HepG2 (cell line): ENCODE measurements around the gene C16orf87. TPM values are rescaled to one million over a fixed set of nuclear protein-coding genes. Genes with fewer than 3 reads are reported as not detected.

Experiments
- BRCA1 ChIP-seq: sonication (generic); formaldehyde crosslinking; IDR thresholded peaks from 2 replicates; pipeline ENCODE4 v1.4.0; 2020; ENCODE audit warnings: missing genetic modification reagents
- CEBPB ChIP-seq: IDR thresholded peaks from 2 replicates; pipeline ENCODE4 v1.6.1; 2011; ENCODE audit warnings: low read depth, low read length, improper control_type of control experiment, borderline replicate concordance
- DR1 ChIP-seq: sonication (generic); formaldehyde crosslinking; IDR thresholded peaks from 2 replicates; pipeline ENCODE4 v1.8.0; 2021; ENCODE audit warnings: mild to moderate bottlenecking, missing genetic modification reagents, inconsistent platforms
- MEF2D ChIP-seq: sonication (generic); formaldehyde crosslinking; IDR thresholded peaks from 2 replicates; pipeline ENCODE4 v1.5.1; 2020; ENCODE audit warnings: mild to moderate bottlenecking, missing genetic modification reagents
- NCOR1 ChIP-seq: fragments of 200-600 bp; sonication (generic); IDR thresholded peaks from 2 replicates; pipeline ENCODE4 v1.7.0; 2017; ENCODE audit warnings: antibody characterized with exemption, low read length, borderline replicate concordance
- PLSCR1 ChIP-seq: sonication (generic); formaldehyde crosslinking; IDR thresholded peaks from 2 replicates; pipeline ENCODE4 v1.5.0; 2020; ENCODE audit warnings: missing genetic modification reagents, mild to moderate bottlenecking, borderline replicate concordance
- RELA ChIP-seq: sonication (generic); formaldehyde crosslinking; IDR thresholded peaks from 2 replicates; pipeline ENCODE4 v1.4.0; 2020; ENCODE audit warnings: missing genetic modification reagents
- SOX13 ChIP-seq, 3 experiments: fragments of 450-650 bp in 1 of 3; sonication (generic) in 1 of 3; formaldehyde crosslinking in 1 of 3; IDR thresholded peaks in 2 of 3; conservative IDR thresholded peaks in 1 of 3; 2 replicates each; pipeline versions ENCODE4 v1.5.0 to v1.6.1; 2016 to 2020; ENCODE audit warnings: antibody characterized with exemption in 1 of 3, mild to moderate bottlenecking in 1 of 3, missing compliant biosample characterization in 1 of 3, missing genetic modification reagents in 1 of 3, moderate library complexity in 1 of 3
- SP5 ChIP-seq: IDR thresholded peaks from 2 replicates; pipeline ENCODE4 v1.6.1; 2016; ENCODE audit warnings: low read depth, borderline replicate concordance
- STAT6 ChIP-seq: sonication (generic); formaldehyde crosslinking; IDR thresholded peaks from 2 replicates; pipeline ENCODE4 v1.4.0; 2020; ENCODE audit warnings: missing genetic modification reagents, mild to moderate bottlenecking, borderline replicate concordance
- TBL1XR1 ChIP-seq: fragments of 150-350 bp; IDR thresholded peaks from 2 replicates; pipeline ENCODE4 v1.6.1; 2014; ENCODE audit warnings: borderline replicate concordance, low read length; ENCODE audit not compliant: partially characterized antibody
- TCF12 ChIP-seq, 2 experiments: fragments of 450-650 bp in 1 of 2; sonication (generic) in 1 of 2; formaldehyde crosslinking in 1 of 2; IDR thresholded peaks; 2 replicates each; pipeline versions ENCODE4 v1.6.1 to v1.8.0; 2017 to 2022; ENCODE audit warnings: antibody characterized with exemption in 1 of 2, mild to moderate bottlenecking in 1 of 2, missing genetic modification reagents in 1 of 2, moderate library complexity in 1 of 2
- ZIK1 ChIP-seq: sonication (generic); formaldehyde crosslinking; IDR thresholded peaks from 2 replicates; pipeline ENCODE4 v1.5.0; 2020; ENCODE audit warnings: mild to moderate bottlenecking, low read depth, missing genetic modification reagents, borderline replicate concordance
- ZMYM2 ChIP-seq: sonication (generic); formaldehyde crosslinking; IDR thresholded peaks from 2 replicates; pipeline ENCODE4 v1.8.0; 2022; ENCODE audit warnings: mild to moderate bottlenecking, missing genetic modification reagents
- ZNF704 ChIP-seq: sonication (generic); formaldehyde crosslinking; IDR thresholded peaks from 2 replicates; pipeline ENCODE4 v1.8.1; 2023; ENCODE audit warnings: mild to moderate bottlenecking, inconsistent platforms, moderate library complexity, missing genetic modification reagents, borderline replicate concordance
- ZNF749 ChIP-seq: sonication (generic); formaldehyde crosslinking; IDR thresholded peaks from 2 replicates; pipeline ENCODE4 v1.8.0; 2022; ENCODE audit warnings: mild to moderate bottlenecking, missing genetic modification reagents, moderate library complexity, borderline replicate concordance
- polyA plus RNA-seq, 8 experiments: library from polyadenylated mRNA; depleted of rRNA in 3 of 8; stranded (reverse) in 7 of 8; unstranded in 1 of 8; fragments of >200 nt; fragmentation: Illumina TruSeq in 4 of 8; extraction: Trizol in 4 of 8; gene quantifications; 2 replicates each; pipeline versions ENCODE4 v1.2.1 to v1.2.3, GENCODE V29; 2011 to 2016; ENCODE audit warnings: low read depth in 4 of 8, missing spikeins in 1 of 8, mixed read lengths in 1 of 8; ENCODE audit not compliant: insufficient read depth in 1 of 8
- total RNA-seq, 5 experiments: library from RNA; depleted of rRNA; stranded (reverse); fragments of >200 nt; fragmentation: Illumina TruSeq; extraction: Trizol; gene quantifications; 2 replicates each; pipeline ENCODE4 v1.2.3, GENCODE V29; 2016; ENCODE audit warnings: low read depth in 1 of 5
- TF ChIP-seq, protein P1 (sequence below): sonication (generic); formaldehyde crosslinking; IDR thresholded peaks from 2 replicates; pipeline ENCODE4 v1.5.1; 2020; ENCODE audit warnings: missing genetic modification reagents, mild to moderate bottlenecking, borderline replicate concordance
- TF ChIP-seq, protein P2 (sequence below): sonication (generic); formaldehyde crosslinking; IDR thresholded peaks from 2 replicates; pipeline ENCODE4 v1.8.0; 2022; ENCODE audit warnings: mild to moderate bottlenecking, missing genetic modification reagents, moderate library complexity
- TF ChIP-seq, protein P3 (sequence below): sonication (generic); formaldehyde crosslinking; IDR thresholded peaks from 2 replicates; pipeline ENCODE4 v1.5.1; 2020; ENCODE audit warnings: missing genetic modification reagents, mild to moderate bottlenecking, borderline replicate concordance

Gene C16orf87
- total and polyA plus RNA-seq, 2 of the 13 experiments (the other 11 are each of a cell fraction or from before 2014, with no cell fraction given): 8.6 to 19.5 TPM

- TF ChIP-seq RELA (CRISPR knock-in tag) (no peak), ZNF749 (no peak), ZIK1 (CRISPR knock-in tag) (no peak), TBL1XR1 (no peak), BRCA1 (no peak), CEBPB (peak; percentile 62; the same call in 1 of the 2 replicates), MEF2D (CRISPR knock-in tag) (no peak; the same call in 1 of the 2 replicates), TCF12 (IDR thresholded peaks at IDR 0.05) (no peak), TCF12 (CRISPR knock-in tag; IDR thresholded peaks at IDR 0.05) (no peak), PLSCR1 (CRISPR knock-in tag) (no peak), SP5 (CRISPR knock-in tag) (no peak), ZNF704 (CRISPR knock-in tag) (no peak), STAT6 (CRISPR knock-in tag) (no peak), NCOR1 (no peak), SOX13 (IDR thresholded peaks at IDR 0.05) (no peak), SOX13 (CRISPR knock-in tag; conservative IDR thresholded peaks at IDR 0.05 in 1 of 2, IDR thresholded peaks at IDR 0.05 in 1 of 2) (peak in 1 of 2 experiments; percentile 5; a peak in 1 of 4 replicates), DR1 (CRISPR knock-in tag) (no peak), ZMYM2 (CRISPR knock-in tag) (no peak)
- TF ChIP-seq, protein P1, sequence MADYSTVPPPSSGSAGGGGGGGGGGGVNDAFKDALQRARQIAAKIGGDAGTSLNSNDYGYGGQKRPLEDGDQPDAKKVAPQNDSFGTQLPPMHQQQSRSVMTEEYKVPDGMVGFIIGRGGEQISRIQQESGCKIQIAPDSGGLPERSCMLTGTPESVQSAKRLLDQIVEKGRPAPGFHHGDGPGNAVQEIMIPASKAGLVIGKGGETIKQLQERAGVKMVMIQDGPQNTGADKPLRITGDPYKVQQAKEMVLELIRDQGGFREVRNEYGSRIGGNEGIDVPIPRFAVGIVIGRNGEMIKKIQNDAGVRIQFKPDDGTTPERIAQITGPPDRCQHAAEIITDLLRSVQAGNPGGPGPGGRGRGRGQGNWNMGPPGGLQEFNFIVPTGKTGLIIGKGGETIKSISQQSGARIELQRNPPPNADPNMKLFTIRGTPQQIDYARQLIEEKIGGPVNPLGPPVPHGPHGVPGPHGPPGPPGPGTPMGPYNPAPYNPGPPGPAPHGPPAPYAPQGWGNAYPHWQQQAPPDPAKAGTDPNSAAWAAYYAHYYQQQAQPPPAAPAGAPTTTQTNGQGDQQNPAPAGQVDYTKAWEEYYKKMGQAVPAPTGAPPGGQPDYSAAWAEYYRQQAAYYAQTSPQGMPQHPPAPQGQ (CRISPR knock-in tag): no peak
- TF ChIP-seq, protein P2, sequence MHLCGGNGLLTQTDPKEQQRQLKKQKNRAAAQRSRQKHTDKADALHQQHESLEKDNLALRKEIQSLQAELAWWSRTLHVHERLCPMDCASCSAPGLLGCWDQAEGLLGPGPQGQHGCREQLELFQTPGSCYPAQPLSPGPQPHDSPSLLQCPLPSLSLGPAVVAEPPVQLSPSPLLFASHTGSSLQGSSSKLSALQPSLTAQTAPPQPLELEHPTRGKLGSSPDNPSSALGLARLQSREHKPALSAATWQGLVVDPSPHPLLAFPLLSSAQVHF (CRISPR knock-in tag): no peak
- TF ChIP-seq, protein P3, sequence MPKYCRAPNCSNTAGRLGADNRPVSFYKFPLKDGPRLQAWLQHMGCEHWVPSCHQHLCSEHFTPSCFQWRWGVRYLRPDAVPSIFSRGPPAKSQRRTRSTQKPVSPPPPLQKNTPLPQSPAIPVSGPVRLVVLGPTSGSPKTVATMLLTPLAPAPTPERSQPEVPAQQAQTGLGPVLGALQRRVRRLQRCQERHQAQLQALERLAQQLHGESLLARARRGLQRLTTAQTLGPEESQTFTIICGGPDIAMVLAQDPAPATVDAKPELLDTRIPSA: no peak
Observed at GRCh38 chr16:46853713-46854443, 22.9 kb upstream of the C16orf87 start (continued).
